Parathyroid adenoma (tissue), 2 donors: ENCODE results near the gene SRPK1.

ENCODE experiments used
- H2AFZ ChIP-seq: fragments of 300-600 bp; sonication (generic); one replicate; pipeline ENCODE4 v1.7.0; 2017; ENCODE audit warnings: antibody characterized with exemption, mild to moderate bottlenecking
- H3K27ac ChIP-seq: fragments of 300-600 bp; sonication (generic); one replicate; pipeline ENCODE4 v1.7.0; 2017
- H3K27me3 ChIP-seq: fragments of 300-600 bp; sonication (generic); one replicate; pipeline ENCODE4 v1.7.0; 2017; ENCODE audit warnings: low read length; ENCODE audit not compliant: control insufficient read depth, insufficient read depth
- H3K36me3 ChIP-seq: fragments of 300-600 bp; sonication (generic); one replicate; pipeline ENCODE4 v1.7.0; 2017; ENCODE audit warnings: low read length; ENCODE audit not compliant: control insufficient read depth, insufficient read depth
- H3K4me1 ChIP-seq: fragments of 300-600 bp; sonication (generic); one replicate; pipeline ENCODE4 v1.7.0; 2017; ENCODE audit warnings: control low read depth
- H3K4me2 ChIP-seq: fragments of 300-600 bp; sonication (generic); one replicate; pipeline ENCODE4 v1.7.0; 2017; ENCODE audit warnings: low read length
- H3K4me3 ChIP-seq: fragments of 300-600 bp; sonication (generic); one replicate; pipeline ENCODE4 v1.7.0; 2017; ENCODE audit warnings: low read depth, low read length
- H3K79me2 ChIP-seq: fragments of 300-600 bp; sonication (generic); one replicate; pipeline ENCODE4 v1.7.0; 2017; ENCODE audit warnings: control low read depth
- H3K9ac ChIP-seq: fragments of 300-600 bp; sonication (generic); one replicate; pipeline ENCODE4 v1.7.0; 2017; ENCODE audit warnings: mild to moderate bottlenecking
- H3K9me3 ChIP-seq: fragments of 300-600 bp; sonication (generic); one replicate; pipeline ENCODE4 v1.7.0; 2017; ENCODE audit warnings: low read length; ENCODE audit not compliant: control insufficient read depth
- TF ChIP-seq, protein P1 (sequence below): fragments of 300-600 bp; sonication (generic); IDR thresholded peaks from one replicate; pipeline ENCODE4 v1.7.0; 2017; ENCODE audit warnings: antibody characterized with exemption, mild to moderate bottlenecking
- donor health status: primary hyperparathyroidism.

Gene SRPK1

DNA sequence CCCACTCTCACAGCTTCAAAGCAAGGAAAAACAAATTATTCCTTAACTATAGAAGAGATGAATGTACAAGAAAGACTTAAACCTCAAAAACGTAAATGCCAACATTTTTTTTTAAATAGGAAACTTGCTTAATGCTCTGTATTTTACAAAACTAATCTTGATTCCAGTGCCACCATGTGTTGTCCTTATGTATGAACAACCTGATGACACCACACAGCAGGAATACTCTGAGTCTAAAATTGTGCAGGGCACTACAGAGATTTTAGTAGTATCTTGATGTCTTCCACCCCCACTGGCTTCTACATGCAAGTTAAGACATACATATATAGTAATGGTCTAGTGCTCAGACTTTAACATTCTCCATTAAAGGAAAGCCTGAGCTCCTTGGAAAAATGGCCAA, 46.2 kb downstream of the SRPK1 start:
- Histone ChIP-seq H3K27ac (no peak overlapping the region), H2AFZ (no peak overlapping the region), H3K4me3 (no peak overlapping the region), H3K9ac (no peak overlapping the region), H3K4me1 (no peaks in the 10 kb centered on the region), H3K79me2 (no peaks in the 10 kb centered on the region), H3K27me3 (no peaks in the 10 kb centered on the region), H3K4me2 (no peak overlapping the region), H3K36me3 (no peaks in the 10 kb centered on the region), H3K9me3 (no peaks in the 10 kb centered on the region)
- TF ChIP-seq, protein P1, sequence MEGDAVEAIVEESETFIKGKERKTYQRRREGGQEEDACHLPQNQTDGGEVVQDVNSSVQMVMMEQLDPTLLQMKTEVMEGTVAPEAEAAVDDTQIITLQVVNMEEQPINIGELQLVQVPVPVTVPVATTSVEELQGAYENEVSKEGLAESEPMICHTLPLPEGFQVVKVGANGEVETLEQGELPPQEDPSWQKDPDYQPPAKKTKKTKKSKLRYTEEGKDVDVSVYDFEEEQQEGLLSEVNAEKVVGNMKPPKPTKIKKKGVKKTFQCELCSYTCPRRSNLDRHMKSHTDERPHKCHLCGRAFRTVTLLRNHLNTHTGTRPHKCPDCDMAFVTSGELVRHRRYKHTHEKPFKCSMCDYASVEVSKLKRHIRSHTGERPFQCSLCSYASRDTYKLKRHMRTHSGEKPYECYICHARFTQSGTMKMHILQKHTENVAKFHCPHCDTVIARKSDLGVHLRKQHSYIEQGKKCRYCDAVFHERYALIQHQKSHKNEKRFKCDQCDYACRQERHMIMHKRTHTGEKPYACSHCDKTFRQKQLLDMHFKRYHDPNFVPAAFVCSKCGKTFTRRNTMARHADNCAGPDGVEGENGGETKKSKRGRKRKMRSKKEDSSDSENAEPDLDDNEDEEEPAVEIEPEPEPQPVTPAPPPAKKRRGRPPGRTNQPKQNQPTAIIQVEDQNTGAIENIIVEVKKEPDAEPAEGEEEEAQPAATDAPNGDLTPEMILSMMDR = no peak

DNA sequence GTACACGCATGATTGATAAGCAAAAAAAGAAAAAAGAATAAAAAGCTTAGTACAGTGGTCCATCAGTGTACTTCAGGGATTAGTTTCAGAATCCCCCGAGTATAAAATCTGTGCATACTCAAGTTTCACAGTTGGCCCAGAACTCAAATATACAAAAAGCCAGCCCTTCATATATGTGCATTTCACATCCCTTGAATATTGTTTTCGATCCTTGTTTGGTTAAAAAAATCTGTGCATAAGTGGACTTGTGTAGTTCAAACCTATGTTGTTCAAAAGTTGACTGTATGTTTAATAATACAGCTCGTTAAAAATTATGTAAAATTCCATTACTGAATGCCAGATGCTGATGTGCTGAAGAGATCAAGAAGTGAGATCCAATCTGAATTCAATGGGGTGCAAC, 61.5 kb downstream of the SRPK1 start:
- Histone ChIP-seq H3K4me1 (no peaks in the 10 kb centered on the region), H3K9ac (no peak overlapping the region), H3K27me3 (no peaks in the 10 kb centered on the region), H2AFZ (no peak overlapping the region), H3K4me3 (no peak overlapping the region), H3K36me3 (no peaks in the 10 kb centered on the region), H3K4me2 (no peak overlapping the region), H3K9me3 (no peaks in the 10 kb centered on the region), H3K27ac (no peak overlapping the region), H3K79me2 (no peaks in the 10 kb centered on the region)
- TF ChIP-seq, protein P1 = no peak

DNA sequence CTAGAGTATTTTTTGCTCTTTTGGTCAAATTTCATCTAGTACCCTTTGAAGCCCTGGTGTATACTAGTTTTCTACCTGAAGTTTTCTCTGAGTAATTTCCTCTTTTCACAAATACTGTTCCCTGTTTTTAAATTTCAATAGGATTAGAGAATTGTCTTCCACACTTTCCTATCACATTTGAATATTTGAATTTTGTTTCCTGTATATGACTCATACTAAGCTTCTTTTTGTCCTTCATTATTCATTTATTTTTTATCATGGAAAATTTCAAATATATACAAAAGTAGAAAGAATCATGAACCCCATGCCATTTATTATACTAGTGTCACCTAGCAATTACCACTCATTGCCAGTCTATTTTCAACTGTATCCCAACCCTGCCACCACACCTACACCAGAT, 63.0 kb downstream of the SRPK1 start:
- H3K36me3 ChIP-seq = no peaks in the 10 kb centered on the region
- H2AFZ ChIP-seq = no peak overlapping the region
- H3K4me3 ChIP-seq = no peak overlapping the region
- no peak overlapping the region for H3K27ac ChIP-seq
- H3K9ac ChIP-seq = no peak overlapping the region
- H3K27me3 ChIP-seq = no peaks in the 10 kb centered on the region
- no peaks in the 10 kb centered on the region for H3K9me3 ChIP-seq
- TF ChIP-seq, protein P1 = no peak
- H3K4me1 ChIP-seq = no peaks in the 10 kb centered on the region
- H3K79me2 ChIP-seq = no peaks in the 10 kb centered on the region
- H3K4me2 ChIP-seq = no peak overlapping the region

DNA sequence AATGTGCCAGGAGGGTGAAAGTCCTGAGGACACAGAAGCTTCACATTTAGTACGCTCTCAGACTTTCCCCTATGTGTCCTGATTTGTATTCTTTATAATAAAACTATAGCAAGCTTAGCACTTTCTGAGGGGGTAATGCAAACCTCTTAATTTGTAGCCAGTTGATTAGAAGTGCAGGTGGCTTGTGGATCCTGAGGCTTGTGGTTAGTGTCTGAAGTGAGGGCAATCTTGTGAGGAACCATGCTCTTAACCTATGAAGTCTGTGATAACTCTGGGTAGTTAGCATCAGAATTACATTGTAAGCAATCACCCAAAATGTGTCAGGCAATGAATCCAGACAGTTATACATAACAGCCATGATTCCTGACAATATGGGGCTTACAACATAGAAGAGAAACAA, 64.6 kb downstream of the SRPK1 start:
- Histone ChIP-seq H3K27ac (no peak overlapping the region), H2AFZ (no peak overlapping the region)

DNA sequence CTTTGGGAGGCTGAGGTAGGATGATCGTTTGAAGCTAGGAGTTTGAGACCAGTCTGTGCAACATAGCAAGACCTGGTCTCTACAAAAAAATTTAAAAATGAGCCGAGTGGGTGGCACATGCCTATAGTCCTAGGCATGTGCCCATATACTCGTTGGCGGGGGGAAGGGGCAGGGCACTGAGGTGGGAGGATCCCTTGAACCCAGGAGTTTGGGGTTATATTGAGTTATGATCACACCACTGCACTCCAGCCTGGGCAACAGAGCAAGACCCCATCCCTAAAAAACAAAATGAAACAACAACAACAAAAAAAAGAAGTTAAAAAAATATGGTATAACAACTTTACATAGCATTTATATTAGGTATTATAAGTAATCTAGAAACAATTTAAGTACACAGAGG, 67.9 kb downstream of the SRPK1 start:
- Histone ChIP-seq H3K27me3 (no peaks in the 10 kb centered on the region), H3K36me3 (no peaks in the 10 kb centered on the region), H3K79me2 (no peaks in the 10 kb centered on the region), H3K4me1 (no peaks in the 10 kb centered on the region), H3K9me3 (no peaks in the 10 kb centered on the region), H3K27ac (no peak overlapping the region), H3K4me3 (no peak overlapping the region), H2AFZ (no peak overlapping the region), H3K4me2 (no peak overlapping the region), H3K9ac (no peak overlapping the region)
- TF ChIP-seq, protein P1 = no peak

More for the DNA sequence above, 64.6 kb downstream of the SRPK1 start:
- TF ChIP-seq, protein P1 = no peak
- no peaks in the 10 kb centered on the region for H3K36me3 ChIP-seq
- no peak overlapping the region for H3K4me3 ChIP-seq
- no peak overlapping the region for H3K4me2 ChIP-seq
- H3K4me1 ChIP-seq = no peaks in the 10 kb centered on the region
- no peaks in the 10 kb centered on the region for H3K79me2 ChIP-seq
- no peaks in the 10 kb centered on the region for H3K9me3 ChIP-seq
- no peaks in the 10 kb centered on the region for H3K27me3 ChIP-seq
- H3K9ac ChIP-seq = no peak overlapping the region
